SK-N-MC (cell line): ENCODE data around the gene CELSR1.

Source experiments
- DNase-seq: peaks from one replicate; pipeline ENCODE4 v3.0.0-alpha.2; 2011; ENCODE audit warnings: low read depth, low spot score
- H3K27ac ChIP-seq: fragments of 200-600 bp; sonication (generic); 2 replicates; pipeline ENCODE4 v1.5.1; 2016; ENCODE audit warnings: mixed run types
- H3K36me3 ChIP-seq: fragments of 200-600 bp; sonication (generic); 2 replicates; pipeline ENCODE4 v1.6.1; 2017; ENCODE audit warnings: antibody characterized with exemption, low read length, mixed read lengths; ENCODE audit not compliant: insufficient read depth
- H3K4me3 ChIP-seq: fragments of 200-600 bp; sonication (generic); 2 replicates; pipeline ENCODE4 v1.5.1; 2016
- H3K9ac ChIP-seq: fragments of 200-600 bp; sonication (generic); 2 replicates; pipeline ENCODE4 v1.8.0; 2017; ENCODE audit warnings: mixed run types, mixed read lengths; ENCODE audit not compliant: insufficient read length
- H3K9me3 ChIP-seq: fragments of 200-600 bp; sonication (generic); 2 replicates; pipeline ENCODE4 v1.6.1; 2017; ENCODE audit warnings: low read depth, mild to moderate bottlenecking, antibody characterized with exemption, low read length, moderate library complexity, mixed read lengths
- EZH2 ChIP-seq: fragments of 200-600 bp; sonication (generic); IDR thresholded peaks from one replicate; pipeline ENCODE4 v1.6.1; 2017; ENCODE audit warnings: antibody characterized with exemption
- FOXP2 ChIP-seq: optimal IDR thresholded peaks from 2 replicates; pipeline ENCODE3; 2011; ENCODE audit warnings: mild to moderate bottlenecking, moderate library complexity; ENCODE audit not compliant: insufficient read depth; ENCODE audit errors: extremely low read length, control extremely low read depth
- POLR2AphosphoS5 ChIP-seq: IDR thresholded peaks from 2 replicates; pipeline ENCODE4 v1.6.1; 2012; ENCODE audit warnings: mild to moderate bottlenecking, low read depth, low read length, borderline replicate concordance

The CELSR1 gene

GRCh38 chr22:46449974-46450745 is 87.3 kb downstream of the CELSR1 start:
- DNase-seq = no peak
- TF ChIP-seq FOXP2 (no peak), POLR2AphosphoS5 (no peak), EZH2 (no peak)
- Histone ChIP-seq H3K9me3 (no peaks in the 10 kb centered on the region), H3K36me3 (no peaks in the 10 kb centered on the region), H3K27ac (no peak overlapping the region), H3K9ac (no peak overlapping the region), H3K4me3 (no peak overlapping the region)

DNA sequence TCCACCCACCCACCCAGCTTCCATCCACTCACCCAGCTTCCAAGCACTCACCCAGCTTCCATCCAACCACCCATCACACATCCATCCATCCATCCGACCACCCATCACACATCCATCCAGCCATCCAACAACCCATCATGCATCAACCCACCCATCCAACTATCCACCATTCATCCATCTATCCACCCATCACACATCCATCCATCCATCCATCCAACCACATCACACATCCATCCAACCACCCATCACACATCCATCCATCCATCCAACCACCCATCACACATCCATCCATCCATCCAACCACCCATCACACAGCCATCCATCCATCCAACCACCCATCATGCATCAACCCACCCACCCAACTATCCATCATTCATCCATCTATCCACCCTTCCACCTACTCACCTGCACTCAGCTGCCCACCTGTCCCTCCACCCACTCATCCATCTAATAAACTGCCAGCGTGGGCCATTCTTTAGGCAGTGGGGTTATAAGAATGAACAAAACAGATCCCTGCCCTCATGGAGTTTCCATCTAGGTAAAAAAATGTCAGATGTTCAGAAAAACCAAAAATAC is 88.2 kb downstream of the CELSR1 start:
- no peaks in the 10 kb centered on the region for H3K36me3 ChIP-seq
- TF ChIP-seq POLR2AphosphoS5 (no peak), FOXP2 (no peak), EZH2 (no peak)
- no peak for DNase-seq
- no peak overlapping the region for H3K4me3 ChIP-seq
- no peak overlapping the region for H3K27ac ChIP-seq
- H3K9ac ChIP-seq = no peak overlapping the region
- no peaks in the 10 kb centered on the region for H3K9me3 ChIP-seq

- no peaks in the 10 kb centered on the region for H3K36me3 ChIP-seq
Measured at GRCh38 chr22:46448333-46448732, 89.1 kb downstream of the CELSR1 start.

DNA sequence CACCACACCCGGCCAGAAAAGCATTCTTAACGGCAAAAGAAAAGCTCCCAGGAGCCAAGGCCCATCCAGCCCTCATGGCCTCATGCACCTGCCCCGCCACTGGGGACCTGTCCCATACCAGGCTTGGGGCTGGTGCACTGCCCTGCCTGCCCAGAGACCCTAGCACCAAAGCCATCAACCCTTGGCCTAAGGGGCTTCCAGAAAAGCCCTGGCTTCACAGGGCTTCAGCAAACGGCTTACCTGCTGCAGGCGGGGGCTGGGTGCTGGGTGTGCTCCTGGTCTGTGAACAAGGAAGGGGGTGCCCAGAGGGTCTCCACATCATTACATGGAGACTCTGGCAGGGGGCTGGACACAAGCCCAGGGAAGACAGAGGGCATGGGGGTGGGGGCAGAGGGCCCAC is 89.5 kb downstream of the CELSR1 start:
- DNase-seq = no peak
- no peak for TF ChIP-seq EZH2
- TF ChIP-seq POLR2AphosphoS5 = no peak
- no peak for TF ChIP-seq FOXP2
- no peak overlapping the region for H3K9ac ChIP-seq

More at GRCh38 chr22:46448333-46448732, 89.1 kb downstream of the CELSR1 start:
- DNase-seq = no peak
- no peak for TF ChIP-seq EZH2
- no peak for TF ChIP-seq FOXP2
- TF ChIP-seq POLR2AphosphoS5 = no peak
- Histone ChIP-seq H3K27ac (no peak overlapping the region), H3K4me3 (no peak overlapping the region), H3K9ac (no peak overlapping the region), H3K9me3 (no peaks in the 10 kb centered on the region)

GRCh38 chr22:46446799-46447198 is 90.6 kb downstream of the CELSR1 start:
- Histone ChIP-seq H3K9ac (no peak overlapping the region), H3K4me3 (no peak overlapping the region), H3K36me3 (no peaks in the 10 kb centered on the region), H3K27ac (0 out of 2 replicates have a peak overlapping the region, but pooled peaks have one; percentile 5), H3K9me3 (no peaks in the 10 kb centered on the region)
- TF ChIP-seq EZH2 = no peak
- no peak for TF ChIP-seq POLR2AphosphoS5
- TF ChIP-seq FOXP2 = no peak
- DNase-seq = no peak

More for the DNA sequence above, 89.5 kb downstream of the CELSR1 start:
- Histone ChIP-seq H3K4me3 (no peak overlapping the region), H3K27ac (no peak overlapping the region), H3K9me3 (no peaks in the 10 kb centered on the region), H3K36me3 (no peaks in the 10 kb centered on the region)

GRCh38 chr22:46445771-46446420 is 91.5 kb downstream of the CELSR1 start:
- no peak for DNase-seq
- no peak overlapping the region for H3K9ac ChIP-seq
- TF ChIP-seq FOXP2 = no peak
- TF ChIP-seq POLR2AphosphoS5 = no peak
- TF ChIP-seq EZH2 = no peak
- no peaks in the 10 kb centered on the region for H3K36me3 ChIP-seq
- H3K9me3 ChIP-seq = no peaks in the 10 kb centered on the region
- H3K27ac ChIP-seq = no peak overlapping the region
- H3K4me3 ChIP-seq = no peak overlapping the region

DNA sequence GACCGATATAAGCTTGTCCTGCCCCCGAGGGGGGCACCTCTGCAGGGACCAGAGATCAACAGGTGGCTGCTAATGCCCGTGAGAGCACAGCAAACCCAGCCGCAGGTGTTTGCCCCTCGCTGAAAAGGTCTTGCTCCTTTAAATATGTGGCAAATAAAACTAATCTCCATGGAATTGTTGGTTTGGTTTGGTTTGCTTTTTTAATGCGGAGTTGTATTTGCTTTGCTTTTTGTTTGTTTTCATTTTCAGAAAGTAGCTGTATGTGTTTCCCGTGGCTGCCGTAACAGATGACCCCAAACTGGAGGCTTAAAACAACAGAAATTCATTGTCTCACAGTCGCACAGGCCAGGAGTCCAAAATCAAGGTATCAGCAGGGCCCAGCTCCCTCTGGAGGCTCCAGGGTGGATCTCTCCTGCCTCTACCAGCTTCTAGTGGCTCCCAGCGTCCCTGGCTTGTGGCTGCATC is 93.0 kb downstream of the CELSR1 start:
- H3K4me3 ChIP-seq = no peak overlapping the region
- TF ChIP-seq FOXP2 = no peak
- TF ChIP-seq EZH2 = no peak
- TF ChIP-seq POLR2AphosphoS5 = no peak
- H3K9me3 ChIP-seq = no peaks in the 10 kb centered on the region
- H3K27ac ChIP-seq = no peak overlapping the region
- DNase-seq = no peak
- no peaks in the 10 kb centered on the region for H3K36me3 ChIP-seq
- H3K9ac ChIP-seq = no peak overlapping the region

GRCh38 chr22:46443850-46444389 is 93.5 kb downstream of the CELSR1 start:
- Histone ChIP-seq H3K9me3 (no peaks in the 10 kb centered on the region), H3K4me3 (no peak overlapping the region), H3K27ac (no peak overlapping the region), H3K36me3 (no peaks in the 10 kb centered on the region), H3K9ac (no peak overlapping the region)
- no peak for DNase-seq
- TF ChIP-seq FOXP2 (no peak), POLR2AphosphoS5 (no peak), EZH2 (no peak)
